GM21381 (cell line): Measurements from ENCODE around the gene UBE2E3.
"Not testable (repeated sequence)": the region's sequence is repeated elsewhere in the genome, so short reads cannot be mapped to it uniquely, and the experiment has no call there.

Experiments
- ATAC-seq: cut with Tn5 transposase; IDR thresholded peaks from one replicate; pipeline ENCODE4 v1.9.1; 2021; ENCODE audit warnings: mild to moderate bottlenecking, moderate library complexity; ENCODE audit not compliant: unreplicated experiment

UBE2E3 gene

DNA sequence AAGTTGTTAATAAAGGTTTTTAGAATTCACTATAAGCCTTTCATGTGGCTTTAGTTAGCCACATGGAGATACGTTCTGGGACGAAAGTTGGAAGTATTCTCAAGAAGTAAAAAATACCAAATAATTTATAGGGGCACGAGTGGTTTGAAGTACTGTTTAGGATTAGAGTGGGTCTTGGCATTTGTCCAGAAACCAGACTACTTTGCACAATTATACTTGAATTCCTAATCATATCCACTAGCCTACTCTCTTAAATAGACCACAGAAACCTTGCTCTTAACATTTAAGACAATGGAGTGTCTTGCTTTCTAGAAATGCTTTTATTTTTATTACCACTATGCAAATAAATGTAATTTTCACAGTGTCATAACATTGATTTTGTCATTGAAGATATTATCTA lies 44.6 kb downstream of the UBE2E3 start:
- ATAC-seq = no peak

DNA sequence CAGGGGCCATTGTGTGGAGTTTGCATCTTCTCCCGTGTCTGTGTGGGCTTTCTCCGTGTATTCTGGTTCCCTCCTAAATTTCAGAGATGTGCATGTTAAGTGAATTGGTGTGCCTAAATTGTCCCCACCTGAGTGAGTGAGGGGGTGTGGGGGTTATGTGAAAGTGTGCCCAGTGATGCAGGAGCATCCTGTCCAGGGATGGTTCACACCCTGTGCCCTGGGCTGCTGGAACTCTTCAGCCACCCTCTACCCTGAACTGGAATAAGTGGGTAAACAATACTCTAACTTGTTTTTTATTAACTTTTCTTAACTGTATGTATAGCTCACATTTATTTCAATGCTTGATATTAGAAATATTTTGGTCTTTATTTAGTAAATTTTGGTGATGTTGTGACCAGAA lies 56.0 kb downstream of the UBE2E3 start:
- ATAC-seq = peak; percentile 81

DNA sequence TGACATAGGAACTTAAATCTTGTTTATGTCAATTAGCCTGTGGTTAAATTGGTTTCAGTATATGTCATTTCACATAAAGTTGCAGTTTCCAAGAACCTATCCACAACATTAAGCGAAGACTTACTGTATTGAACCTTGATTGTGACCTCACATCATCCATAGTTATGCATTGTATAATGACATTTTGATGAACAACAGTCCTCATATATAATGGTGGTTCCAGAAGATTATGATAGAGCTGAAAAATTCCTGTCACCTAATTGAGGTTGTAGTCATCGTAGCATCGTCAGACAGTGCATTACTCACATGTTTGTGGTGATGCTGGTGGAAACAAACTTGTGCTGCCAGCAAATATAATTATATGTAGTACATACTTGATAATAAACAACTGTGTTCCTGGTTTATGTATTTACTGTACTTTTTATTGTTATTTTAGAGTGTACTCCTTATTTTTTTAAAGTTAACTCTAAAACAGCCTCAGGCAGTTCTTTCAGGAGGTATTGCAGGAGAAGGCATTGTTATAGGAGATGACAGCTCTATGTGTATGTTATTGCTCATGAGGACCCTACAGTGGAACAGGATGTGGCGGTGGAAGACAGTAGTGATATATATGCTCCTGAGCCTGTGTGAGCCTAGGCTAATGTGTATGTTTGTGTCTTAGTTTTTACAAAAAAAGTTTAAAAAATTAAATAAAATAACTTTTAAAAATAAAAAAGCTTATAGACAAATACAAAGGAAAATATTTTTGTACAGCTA lies 56.6 kb downstream of the UBE2E3 start:
- ATAC-seq = peak; percentile 69

DNA sequence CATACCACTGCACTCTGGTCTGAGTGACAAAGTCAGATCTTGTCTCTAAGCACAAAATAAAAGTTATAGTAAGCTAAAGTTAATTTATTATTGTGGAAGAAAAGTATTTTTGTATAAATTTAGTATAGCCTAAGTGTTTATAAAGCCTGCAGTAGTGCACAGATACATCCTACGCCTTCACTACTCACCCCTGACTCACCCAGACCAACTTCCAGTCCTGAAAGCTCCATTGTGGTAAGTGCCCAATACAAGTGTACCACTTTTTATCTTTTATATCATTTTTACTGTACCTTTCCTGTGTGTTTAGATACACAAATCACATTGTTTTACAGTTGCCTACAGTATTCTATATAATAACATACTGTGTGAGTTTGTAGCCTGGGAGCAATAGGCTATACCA lies 57.5 kb downstream of the UBE2E3 start:
- ATAC-seq = no peak

DNA sequence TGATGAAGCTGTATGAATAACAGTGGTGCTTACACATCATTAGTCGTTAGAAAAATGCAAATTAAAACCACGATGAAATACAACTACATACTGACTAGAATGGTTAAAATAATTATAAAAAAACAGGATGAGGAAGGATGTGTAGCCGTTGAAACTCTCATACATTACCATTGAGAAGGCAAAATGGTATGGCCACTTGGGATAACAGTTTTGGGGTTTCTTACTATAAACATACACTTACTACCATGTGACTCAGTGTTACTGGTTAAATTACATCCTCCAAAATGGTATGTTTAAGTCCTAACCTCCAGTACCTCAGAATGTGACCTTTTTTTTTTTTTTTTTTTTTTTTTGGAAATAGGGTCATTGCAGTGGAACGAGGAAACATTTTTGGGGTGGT lies 58.4 kb downstream of the UBE2E3 start:
- no peak for ATAC-seq

DNA sequence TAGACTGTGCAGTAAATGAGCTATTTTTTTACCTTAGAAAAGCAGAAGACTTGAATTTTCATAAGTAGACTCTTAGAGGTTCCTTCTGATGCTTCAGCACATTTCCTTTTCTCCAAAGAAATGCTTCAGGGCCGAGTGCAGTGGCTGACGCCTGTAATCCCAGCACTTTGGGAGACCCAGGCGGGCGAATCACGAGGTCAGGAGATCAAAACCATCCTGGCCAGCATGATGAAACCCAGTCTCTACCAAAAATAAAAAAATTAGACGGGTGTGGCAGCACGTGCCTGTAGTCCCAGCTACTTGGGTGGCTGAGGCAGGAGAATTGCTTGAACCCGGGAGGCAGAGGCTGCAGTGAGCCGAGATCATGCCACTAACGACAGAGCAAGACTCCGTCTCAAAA lies 60.4 kb downstream of the UBE2E3 start:
- ATAC-seq = not testable (repeated sequence)

DNA sequence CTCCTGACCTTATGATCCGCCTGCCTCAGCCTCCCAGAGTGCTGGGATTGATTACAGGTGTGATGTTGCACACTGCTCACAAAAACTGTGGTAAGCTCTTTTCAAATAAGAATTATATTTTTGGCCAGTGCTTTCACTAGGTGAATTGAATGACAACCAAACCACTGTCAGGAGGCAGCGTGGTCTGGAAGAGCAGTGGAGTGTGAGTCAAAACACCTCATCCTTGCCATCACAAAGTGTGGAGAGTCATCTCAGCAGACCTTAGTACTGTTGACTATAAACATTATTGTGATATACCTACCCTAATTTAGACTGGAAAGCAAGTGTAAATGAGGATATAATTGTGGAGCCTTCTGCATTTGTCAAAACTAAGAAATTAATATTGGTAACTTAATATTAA lies 61.3 kb downstream of the UBE2E3 start:
- ATAC-seq = no peak

DNA sequence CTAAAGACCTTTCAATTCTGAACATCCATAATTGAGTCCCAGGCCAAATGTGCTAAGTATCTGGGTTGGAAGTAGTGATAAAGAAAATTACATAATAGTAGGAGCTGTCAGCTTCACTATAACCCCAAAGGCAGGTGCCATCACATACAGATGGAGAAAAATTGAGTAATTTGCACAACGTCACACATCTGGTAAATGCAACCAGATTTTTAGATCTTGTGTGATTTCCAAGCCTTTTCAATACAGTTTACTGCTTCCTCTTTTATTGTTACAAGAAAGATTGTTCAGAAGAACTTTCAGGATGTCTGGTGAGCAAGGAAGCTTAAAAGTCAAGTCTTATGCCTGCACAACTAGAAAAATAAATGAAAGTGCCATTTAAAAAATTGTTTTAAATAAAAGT lies 62.3 kb downstream of the UBE2E3 start:
- no peak for ATAC-seq

DNA sequence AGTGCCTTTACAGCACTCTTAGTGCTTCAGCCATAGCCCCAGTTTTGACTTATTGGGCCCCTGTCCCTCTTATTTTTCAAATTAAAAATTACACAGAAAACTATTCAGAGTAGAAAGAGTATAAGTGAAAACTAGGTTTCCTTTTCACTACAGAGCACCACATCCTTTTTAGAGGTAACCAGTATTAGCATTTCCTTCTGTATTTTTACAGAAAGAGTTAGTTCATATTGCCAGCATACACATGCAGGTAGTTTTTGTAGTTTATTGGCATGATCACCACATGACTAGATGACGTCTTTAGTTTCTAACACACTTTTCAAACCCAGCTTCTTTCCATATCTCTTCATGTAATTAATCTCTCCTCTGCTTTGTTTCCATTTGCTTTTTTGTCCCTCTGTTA lies 66.4 kb downstream of the UBE2E3 start:
- ATAC-seq = no peak

DNA sequence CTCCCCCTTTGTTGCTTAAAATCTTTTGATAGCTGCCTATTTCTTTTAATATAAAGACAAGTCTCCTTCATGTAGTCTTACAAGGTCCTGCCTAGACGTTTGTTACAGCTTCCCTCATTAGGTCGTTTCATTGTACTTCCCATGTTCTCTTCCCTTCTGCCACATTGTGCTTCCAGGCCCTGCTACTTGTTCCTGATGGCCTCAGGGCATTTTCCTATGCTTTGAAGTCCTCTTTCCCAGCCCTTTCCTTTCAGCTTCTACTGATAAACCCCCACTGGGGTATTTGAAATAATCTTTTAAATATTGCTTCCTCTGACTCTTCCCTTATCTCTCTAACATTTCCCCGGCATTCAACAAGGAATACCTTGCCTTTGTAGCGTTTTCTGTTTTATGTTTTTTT lies 67.4 kb downstream of the UBE2E3 start:
- no peak for ATAC-seq

DNA sequence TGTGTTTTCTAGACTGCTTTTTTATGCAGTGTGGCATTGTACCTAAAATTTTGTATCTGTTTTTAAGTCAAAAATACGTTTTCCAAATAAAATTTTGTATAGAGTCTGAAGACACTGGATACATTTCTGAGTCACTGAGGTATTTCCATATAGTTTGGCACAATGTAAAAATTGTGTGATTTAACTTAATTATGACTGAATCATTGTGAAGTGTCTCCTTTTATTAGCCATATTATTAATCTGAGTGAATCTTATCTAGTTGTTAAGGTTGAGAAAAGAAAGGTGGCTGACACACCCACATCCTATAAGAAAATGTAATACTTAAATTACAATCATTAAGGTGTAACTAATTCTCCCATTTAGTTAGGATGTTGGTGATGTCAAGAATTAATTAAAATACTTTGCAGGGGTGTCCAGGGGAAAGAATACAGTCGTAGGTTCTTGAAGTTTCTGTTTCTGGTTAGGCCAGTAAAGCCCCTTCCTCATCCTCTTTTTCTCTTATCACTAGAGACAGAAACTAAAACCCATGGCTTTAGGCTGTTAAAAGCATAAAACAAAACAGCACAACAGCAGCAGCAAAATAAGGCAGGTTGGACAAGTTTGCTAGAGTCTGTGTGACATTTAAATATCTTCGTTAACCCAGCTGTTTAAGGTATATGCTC lies 71.6 kb downstream of the UBE2E3 start:
- no peak for ATAC-seq

DNA sequence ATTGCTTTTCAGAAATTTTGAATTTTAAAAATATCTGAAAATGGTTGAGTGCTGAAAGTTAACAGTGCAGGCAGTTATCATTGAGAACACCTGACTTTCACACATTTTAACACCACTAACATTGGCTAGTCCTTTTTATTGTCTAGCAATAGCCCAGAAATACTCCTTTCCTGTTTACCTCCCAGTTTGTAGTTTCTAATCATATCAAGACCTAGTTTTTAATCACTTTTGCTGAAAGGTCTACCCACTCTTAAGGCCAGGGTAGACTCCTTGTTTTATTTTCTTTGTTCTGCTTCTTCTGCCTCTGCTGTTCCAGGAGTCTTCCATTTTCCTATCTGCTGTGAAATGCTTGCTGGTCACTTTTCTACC lies 72.1 kb downstream of the UBE2E3 start:
- no peak for ATAC-seq

DNA sequence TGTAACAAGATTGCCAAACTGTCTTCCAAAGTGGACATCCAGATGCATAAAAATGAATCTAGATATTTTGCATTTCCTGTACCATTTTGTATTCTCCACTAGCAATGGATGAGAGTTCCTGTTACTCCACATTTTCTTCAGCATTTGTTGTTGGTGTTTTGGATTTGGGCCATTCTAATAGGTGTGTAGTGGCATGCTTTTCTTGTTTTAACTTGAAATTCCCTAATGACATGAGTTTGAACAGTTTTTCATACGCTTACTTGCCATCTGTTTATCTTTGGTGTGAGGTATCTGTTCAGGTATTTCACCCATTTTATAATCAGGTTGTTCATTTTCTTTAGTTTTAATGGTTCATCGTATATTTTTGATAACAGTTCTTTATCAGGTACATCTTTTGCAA lies 73.9 kb downstream of the UBE2E3 start:
- ATAC-seq = no peak

DNA sequence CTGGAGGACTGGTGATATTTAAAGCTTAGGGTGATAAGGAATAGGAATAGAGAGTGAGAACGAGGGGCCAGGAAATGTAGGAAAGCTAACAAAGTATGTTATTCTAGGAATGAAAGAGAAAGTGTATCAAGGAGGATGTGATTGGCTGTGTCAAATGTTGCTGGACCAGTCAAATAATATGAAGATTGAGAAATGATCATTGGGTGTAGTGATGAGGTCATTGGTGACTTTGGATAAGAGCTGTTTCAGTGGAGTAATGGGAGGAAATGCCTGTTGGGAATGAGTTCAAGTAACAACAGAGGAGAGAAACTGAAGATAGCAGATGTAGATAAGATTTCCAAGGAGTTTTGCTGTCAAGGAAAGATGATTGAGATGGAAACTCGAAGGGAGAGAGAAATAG lies 74.4 kb downstream of the UBE2E3 start:
- no peak for ATAC-seq

DNA sequence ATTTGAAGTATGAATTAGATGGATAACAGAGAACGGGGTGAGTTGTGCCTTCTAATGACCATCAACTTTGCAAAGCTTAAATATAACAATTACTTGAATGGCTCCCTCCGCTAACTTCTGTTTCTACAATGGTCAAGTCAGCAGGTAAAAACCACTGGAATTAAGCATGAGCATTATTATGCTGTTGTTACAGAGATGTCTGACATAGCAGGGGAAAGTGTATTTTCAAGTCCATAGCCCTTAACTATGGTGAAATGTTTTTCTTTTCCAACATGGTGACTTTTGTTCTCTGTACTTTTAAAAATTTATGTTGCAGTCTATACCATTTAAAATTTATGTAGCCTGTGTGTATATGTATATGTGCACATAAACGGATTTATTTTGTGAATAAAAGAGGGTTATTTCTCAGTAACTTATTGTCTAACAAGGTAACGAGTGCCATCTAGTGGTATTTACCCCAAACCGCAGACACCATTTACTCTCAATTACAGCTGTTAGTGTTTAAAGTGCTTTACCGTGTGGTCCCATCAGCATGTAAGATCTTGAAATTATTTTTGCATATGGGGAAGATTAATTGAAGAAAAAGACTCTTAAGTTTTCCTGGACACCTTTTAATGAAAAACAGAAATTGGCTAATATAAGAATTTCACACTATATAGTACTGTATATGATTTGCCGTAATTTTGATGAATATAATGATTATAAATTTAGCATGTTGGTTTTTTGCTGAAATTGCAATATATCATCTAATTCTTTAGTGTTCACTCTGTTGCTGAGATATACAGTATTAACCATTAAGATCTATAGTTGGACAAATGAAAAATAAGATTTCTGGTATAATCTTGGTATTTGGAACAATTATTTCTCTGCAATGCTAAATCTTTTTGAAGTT lies 78.2 kb downstream of the UBE2E3 start:
- peak; percentile 57 for ATAC-seq

DNA sequence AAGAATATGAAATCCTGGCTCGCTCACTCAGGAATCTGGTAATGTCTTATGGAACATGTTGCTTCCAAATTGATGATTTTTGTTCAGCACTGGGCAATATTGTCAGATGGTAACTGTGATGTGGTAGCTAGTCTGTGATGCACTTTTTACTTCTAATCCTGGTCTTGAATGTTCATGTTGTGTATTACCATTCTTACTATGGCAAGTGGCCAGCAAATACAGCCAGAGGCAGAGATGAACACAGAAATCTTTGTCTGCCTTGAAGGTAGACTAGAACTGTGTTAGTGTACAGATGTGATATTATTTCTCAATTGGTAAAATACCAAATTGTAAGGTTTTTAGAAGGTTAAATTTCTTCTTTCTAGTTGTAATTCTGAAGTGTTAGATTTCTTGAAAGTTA lies 83.3 kb downstream of the UBE2E3 start:
- no peak for ATAC-seq

DNA sequence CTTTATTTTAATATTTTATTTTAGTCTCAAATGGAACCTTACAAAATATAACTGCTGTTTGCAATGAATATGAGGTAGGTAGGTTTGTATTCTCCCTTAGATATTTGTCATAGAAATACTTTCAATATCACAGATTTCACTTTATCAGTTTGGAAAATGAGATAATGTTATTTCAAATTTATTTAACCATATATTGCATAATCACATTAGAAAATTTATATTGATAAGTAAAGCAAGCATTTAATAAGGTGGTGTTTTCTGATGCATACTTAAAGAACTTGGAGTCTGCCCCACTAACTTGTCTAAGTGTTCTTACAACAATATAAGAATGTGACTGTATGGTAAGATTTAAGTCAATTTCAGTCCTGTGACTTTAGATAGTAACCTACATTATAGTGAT lies 85.1 kb downstream of the UBE2E3 start:
- ATAC-seq = no peak

DNA sequence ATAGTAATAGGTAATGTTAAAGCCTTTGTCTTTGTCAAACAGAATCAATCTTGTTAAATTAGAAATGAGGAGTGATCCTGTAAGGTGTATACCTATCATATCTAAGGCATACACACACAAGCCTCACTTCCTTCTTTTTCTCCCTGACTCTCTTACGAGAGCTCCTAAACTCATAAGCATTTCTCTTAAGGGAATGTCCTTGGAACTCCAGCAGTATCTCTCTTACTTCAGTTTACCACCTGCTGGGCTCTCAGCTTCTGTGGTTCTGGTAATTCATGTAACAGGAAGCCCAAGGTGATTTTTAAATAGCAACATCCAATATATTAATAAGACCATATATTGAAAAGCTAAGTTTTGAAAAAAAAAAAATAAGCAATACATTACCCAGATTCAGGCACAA lies 85.9 kb downstream of the UBE2E3 start:
- ATAC-seq = no peak

DNA sequence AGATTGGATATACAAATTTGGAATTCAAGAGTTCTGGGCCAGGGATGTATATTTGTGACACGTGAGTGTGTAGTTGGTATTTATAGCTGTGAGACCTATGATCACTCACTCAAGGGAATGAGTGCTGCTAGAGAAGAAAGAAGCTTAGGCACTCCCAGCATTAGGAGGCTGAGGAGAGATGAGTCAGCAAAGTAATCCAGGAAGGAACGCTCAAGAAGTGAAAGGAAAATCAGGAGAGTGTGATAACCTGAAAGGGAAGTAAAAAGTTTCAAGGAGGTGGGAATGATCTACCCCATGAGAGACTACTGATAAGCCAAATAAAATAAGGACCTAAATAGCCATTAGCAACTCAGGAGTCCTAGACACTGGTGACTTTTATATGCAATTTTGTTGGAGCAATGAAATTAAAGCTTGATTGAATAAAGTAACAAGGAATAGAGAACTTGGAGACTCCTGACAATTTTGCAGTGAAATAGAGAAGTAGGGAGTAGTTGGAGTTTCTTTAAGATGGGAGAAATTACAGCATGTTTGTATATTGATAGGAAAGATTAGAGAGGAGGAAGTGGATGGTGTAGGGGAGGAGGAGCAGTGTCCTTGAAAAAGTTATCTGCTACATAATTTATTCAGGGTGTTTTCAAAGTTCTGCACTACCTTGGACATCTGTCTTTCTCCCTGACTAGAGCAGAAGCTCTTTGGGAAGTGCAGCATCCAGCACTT lies 89.9 kb downstream of the UBE2E3 start:
- no peak for ATAC-seq

DNA sequence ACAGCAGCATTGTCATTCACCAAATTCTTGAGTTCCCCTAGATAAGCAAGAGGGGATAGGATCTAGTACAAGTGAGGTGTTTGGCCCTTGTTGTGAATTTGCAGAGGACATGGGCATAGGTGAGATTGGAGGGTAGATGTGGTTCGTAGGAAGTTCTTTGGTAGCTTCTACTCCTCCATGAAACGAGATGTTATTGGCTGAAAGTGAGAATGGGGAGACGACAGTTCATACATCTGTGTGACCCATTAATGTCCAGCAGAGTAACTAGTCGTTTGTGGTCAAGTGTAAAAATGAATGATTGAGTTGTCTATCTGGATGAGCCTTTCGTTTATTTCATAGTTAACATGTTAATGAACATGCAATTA lies 90.4 kb downstream of the UBE2E3 start:
- ATAC-seq = no peak

DNA sequence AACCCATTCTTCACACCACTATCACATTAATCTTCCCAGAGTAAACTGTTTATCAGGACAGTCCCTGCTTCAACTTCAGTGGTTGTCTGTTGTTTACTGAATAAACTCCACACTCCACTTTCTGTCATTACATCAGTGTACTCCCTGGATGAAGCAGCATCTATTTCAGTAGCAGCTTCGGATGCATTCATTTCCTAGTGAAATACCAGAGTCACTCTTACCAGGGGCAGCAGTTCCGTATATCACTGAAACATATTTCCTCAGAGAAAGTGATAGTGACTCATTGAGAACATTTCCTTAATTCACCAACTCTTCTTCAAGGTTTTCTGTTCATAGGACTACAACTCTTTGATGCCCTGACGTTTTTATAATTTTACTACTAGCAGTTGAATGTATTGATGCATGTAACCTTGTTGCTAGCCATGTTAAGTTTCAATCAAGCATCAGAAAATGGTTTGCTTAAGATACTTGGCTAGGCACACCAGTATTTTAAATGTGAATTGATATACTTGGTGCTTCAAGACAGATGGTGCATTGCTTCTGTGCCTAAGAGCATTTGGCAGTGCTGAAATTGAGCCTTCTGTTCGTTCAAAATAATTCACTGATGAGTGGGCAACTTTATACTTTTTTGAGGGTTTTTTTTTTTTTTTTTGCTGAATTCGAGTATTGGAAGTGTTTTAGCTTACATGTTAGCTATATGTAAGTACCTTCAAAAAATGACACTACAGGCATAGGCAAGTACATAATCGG lies 92.3 kb downstream of the UBE2E3 start:
- no peak for ATAC-seq
